Limb (tissue), 2 donors: ENCODE measurements around the gene PINLYP.

ENCODE experiments used
- DNase-seq, 2 donors: peaks; one replicate each; pipeline ENCODE4 v3.0.0-alpha.2; 2016; ENCODE audit errors: extremely low spot score in 2 of 2

PINLYP gene

GRCh38 chr19:43548706-43549105, 26.9 kb upstream of the PINLYP start:
- no peak for DNase-seq

GRCh38 chr19:43551399-43552197, 24.0 kb upstream of the PINLYP start:
- no peak for DNase-seq

- DNase-seq = no peak
These were observed 23.5 kb upstream of the PINLYP start for GRCh38 chr19:43552198-43552450.

GRCh38 chr19:43552616-43553015, 23.0 kb upstream of the PINLYP start:
- DNase-seq = no peak

GRCh38 chr19:43553656-43554055, 21.9 kb upstream of the PINLYP start:
- DNase-seq = no peak

GRCh38 chr19:43554317-43554895, 21.2 kb upstream of the PINLYP start:
- DNase-seq = no peak

- peak in 1 of 2 donors; percentile 83 for DNase-seq
These were observed 20.3 kb upstream of the PINLYP start for GRCh38 chr19:43555185-43555770.

- no peak for DNase-seq
These were observed 14.9 kb upstream of the PINLYP start for GRCh38 chr19:43560687-43561086.

- DNase-seq = no peak
These were observed 14.2 kb upstream of the PINLYP start for GRCh38 chr19:43561139-43561970.

- no peak for DNase-seq
These were observed 13.3 kb upstream of the PINLYP start for GRCh38 chr19:43562226-43562697.

GRCh38 chr19:43562698-43563241, 12.8 kb upstream of the PINLYP start:
- no peak for DNase-seq

- no peak for DNase-seq
These were observed 11.7 kb upstream of the PINLYP start for GRCh38 chr19:43563816-43564457.

GRCh38 chr19:43564800-43565199, 10.8 kb upstream of the PINLYP start:
- no peak for DNase-seq

- DNase-seq = no peak
These were observed 5.9 kb upstream of the PINLYP start for GRCh38 chr19:43569657-43570056.

GRCh38 chr19:43570174-43570791, 5.3 kb upstream of the PINLYP start:
- no peak for DNase-seq

GRCh38 chr19:43572171-43572588, 3.4 kb upstream of the PINLYP start:
- DNase-seq = no peak

- no peak for DNase-seq
These were observed 1.0 kb upstream of the PINLYP start for GRCh38 chr19:43574424-43575155.

GRCh38 chr19:43575955-43576878, 616 bp downstream of the PINLYP start:
- DNase-seq = peak in 1 of 2 donors; percentile 51

GRCh38 chr19:43578787-43579186, 3.2 kb downstream of the PINLYP start:
- no peak for DNase-seq
